H1 (cell line): ENCODE data around the gene BEAN1. TPM values are rescaled to one million over a fixed set of nuclear protein-coding genes. Genes with fewer than 3 reads are reported as not detected.

ENCODE experiments used
- GABPA ChIP-seq: IDR thresholded peaks from 2 replicates; pipeline ENCODE4 v1.6.1; 2011; ENCODE audit warnings: mild to moderate bottlenecking, low read length, moderate library complexity, borderline replicate concordance; ENCODE audit not compliant: insufficient read depth
- RNF2 ChIP-seq: fragments of 200-900, 300-1000 bp; sonication (generic); IDR thresholded peaks from 2 replicates; pipeline ENCODE4 v1.7.1; 2016; ENCODE audit warnings: borderline replicate concordance, low read depth, mild to moderate bottlenecking, antibody characterized with exemption, low read length; ENCODE audit not compliant: poor library complexity, severe bottlenecking; ENCODE audit errors: missing control alignments
- polyA plus RNA-seq, 7 experiments: library from polyadenylated mRNA; depleted of rRNA in 3 of 7; stranded (reverse) in 5 of 7; unstranded in 2 of 7; fragments of >200 nt in 5 of 7; fragments of 200-250 nt in 2 of 7; gene quantifications; 1 replicate in 5 of 7; 2 replicates in 1 of 7; 4 replicates in 1 of 7; pipeline versions ENCODE4 v1.2.1 to v1.2.3, GENCODE V29; 2011 to 2013; ENCODE audit warnings: missing spikeins in 2 of 7, mixed read lengths in 2 of 7
- total RNA-seq: library from RNA; stranded (reverse); fragmentation: NEBNext Ultra II Directional; extraction: Animal tissue kit (Norgen Biotek cat#: 25700); gene quantifications from 2 replicates; pipeline ENCODE4 v1.2.1, GENCODE V29; 2021

The BEAN1 gene
- total and polyA plus RNA-seq, 2 of the 8 experiments (the other 6 are each of a cell fraction or from before 2014, with no cell fraction given) = 0.08 TPM; not detected in 1

- peak; percentile 24 for TF ChIP-seq RNF2
- TF ChIP-seq GABPA = 0 out of 2 replicates have a peak, but pooled peaks have one; percentile 33
These were observed 981 bp downstream of the BEAN1 start (continued) for GRCh38 chr16:66427871-66428681.
